Left renal pelvis (tissue), 4 donors: ENCODE measurements around the gene BAHD1. TPM values are rescaled to one million over a fixed set of nuclear protein-coding genes. Genes with fewer than 3 reads are reported as not detected.

Source experiments
- DNase-seq, 4 donors: peaks; one replicate each; pipeline ENCODE4 v3.0.0-alpha.2; 2013; ENCODE audit warnings: low read depth in 4 of 4, low spot score in 3 of 4
- polyA plus RNA-seq, 4 donors: library from polyadenylated mRNA; unstranded; fragments of 120-200 nt; gene quantifications; one replicate each; pipeline ENCODE4 v1.2.1, GENCODE V29; 2013; ENCODE audit not compliant: insufficient read length in 4 of 4

Gene BAHD1
- polyA plus RNA-seq, 4 donors, result 13.0 to 27.3 (median 21.4) TPM

DNA sequence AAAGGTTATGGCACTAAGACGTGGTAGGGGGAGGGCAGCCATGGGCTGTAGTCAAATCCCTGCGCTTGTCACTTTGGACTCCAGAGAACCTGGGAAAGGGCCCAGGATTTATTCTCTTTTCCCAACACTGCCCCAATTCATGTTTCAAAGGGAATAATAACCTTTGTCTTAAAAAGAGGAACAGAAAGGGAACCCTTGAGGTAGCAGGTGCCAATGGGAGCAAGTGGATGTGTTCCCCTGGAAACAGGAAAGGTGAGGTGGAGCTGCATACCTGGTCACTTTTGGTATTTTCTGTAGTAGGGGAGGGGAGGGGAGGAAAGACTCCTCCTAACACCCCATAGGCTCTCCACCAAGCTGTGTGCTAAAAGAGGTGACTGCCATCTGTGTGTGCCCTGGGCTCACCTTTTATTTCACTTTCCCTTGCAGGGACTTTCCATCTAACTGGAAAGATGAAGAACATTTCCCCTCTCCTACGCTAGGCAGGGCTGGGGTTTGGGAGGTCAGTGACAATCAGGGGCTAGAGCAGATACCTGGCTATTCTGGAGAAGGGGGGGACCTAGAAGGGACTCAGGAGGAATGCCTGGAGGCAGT is 23.9 kb downstream of the BAHD1 start:
- no peak for DNase-seq

- no peak for DNase-seq
These were observed 25.2 kb downstream of the BAHD1 start for GRCh38 chr15:40465939-40466338.

GRCh38 chr15:40466426-40467260 is 25.9 kb downstream of the BAHD1 start:
- DNase-seq, result no peak

DNA sequence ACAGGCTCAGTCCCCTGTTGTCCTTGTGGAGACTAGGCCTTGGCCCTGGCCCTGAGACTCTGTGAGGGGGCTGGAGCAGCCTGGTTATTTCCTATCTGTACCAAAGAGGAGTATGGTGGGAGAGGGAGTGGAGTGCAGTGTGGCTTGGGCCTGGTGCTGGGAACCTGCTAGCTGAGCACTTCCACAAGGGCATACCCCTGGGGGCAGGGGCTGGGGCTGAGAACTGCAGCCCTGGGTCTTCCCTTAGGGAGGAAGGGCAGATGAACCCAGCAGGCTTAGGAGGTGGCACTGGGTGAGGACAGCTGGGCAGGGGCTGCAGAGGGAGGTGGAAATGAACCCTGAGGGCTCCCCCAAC is 26.5 kb downstream of the BAHD1 start:
- no peak for DNase-seq

DNA sequence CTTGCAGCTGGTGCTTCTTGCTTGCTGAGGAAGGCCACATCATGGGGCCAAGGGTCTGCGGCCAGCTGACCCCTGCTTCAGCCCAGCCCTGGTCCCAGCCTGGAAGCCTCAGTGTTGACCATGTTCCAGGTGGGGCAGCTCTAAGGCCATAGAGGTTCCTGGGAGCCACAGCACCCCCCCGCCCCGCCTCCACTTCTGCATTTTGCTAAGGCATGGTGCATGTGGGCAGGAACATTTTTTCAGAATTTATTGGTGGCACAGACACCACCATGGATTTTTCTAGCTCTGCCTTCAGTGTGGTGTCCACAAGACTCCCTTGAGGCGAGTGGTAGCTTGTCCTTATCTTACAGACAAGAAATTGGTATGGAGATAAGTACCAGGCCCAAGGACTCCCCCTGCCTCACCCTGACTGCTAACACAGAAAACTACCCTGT is 28.2 kb downstream of the BAHD1 start:
- DNase-seq, result no peak

DNA sequence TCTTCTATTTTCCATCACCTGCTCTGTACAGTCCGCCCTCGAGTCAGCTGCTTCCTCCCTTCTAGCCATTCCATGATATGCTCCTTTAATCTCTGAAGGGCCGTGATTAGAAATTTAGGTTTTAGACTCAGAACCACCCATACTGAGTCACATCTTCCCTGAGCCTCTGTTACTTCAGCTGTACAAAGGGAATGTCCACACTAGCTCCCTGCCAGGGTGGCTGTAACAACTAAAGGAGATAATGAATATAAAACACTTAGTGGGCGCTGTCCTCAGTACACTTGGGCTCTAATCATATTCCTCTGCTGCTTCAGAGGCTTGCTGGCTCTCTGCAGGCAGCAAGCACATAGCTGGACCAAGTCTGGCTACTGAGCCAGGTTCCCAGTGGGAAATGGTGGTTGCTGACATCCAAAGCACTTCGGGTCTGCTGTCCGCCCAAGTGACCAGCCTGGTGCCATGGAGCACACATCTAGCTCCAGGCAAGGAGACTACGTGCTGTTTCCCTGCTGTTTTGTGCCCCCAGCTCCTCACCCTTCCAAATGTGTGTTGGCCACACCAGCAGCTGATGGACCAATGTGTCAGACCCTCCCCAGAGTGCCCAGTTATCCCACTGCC is 29.1 kb downstream of the BAHD1 start:
- no peak for DNase-seq

GRCh38 chr15:40470423-40471104 is 29.8 kb downstream of the BAHD1 start, which contains the start of gene CHST14:
CHST14 (plus strand) TSS chr15:40470984; CDS start chr15:40471214, 230 bp downstream.
- peak; percentile 50 to 69 (median 66) for DNase-seq

DNA sequence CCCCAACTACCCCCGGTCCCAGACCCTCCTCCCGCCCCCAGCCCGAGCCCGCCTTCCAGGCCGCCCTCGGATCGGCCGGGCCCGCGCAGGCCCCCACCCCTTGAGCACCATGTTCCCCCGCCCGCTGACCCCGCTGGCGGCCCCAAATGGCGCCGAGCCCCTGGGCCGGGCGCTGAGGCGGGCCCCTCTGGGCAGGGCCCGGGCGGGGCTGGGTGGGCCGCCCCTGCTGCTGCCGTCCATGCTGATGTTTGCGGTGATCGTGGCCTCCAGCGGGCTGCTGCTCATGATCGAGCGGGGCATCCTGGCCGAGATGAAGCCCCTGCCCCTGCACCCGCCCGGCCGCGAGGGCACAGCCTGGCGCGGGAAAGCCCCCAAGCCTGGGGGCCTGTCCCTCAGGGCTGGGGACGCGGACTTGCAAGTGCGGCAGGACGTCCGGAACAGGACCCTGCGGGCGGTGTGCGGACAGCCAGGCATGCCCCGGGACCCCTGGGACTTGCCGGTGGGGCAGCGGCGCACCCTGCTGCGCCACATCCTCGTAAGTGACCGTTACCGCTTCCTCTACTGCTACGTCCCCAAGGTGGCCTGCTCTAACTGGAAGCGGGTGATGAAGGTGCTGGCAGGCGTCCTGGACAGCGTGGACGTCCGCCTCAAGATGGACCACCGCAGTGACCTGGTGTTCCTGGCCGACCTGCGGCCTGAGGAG is 30.5 kb downstream of the BAHD1 start:
- DNase-seq, result peak in 2 of 4 donors; percentile 3 to 14

GRCh38 chr15:40471808-40472150 is 31.0 kb downstream of the BAHD1 start:
- DNase-seq, result peak in 3 of 4 donors; percentile 6 to 23 (median 12)

DNA sequence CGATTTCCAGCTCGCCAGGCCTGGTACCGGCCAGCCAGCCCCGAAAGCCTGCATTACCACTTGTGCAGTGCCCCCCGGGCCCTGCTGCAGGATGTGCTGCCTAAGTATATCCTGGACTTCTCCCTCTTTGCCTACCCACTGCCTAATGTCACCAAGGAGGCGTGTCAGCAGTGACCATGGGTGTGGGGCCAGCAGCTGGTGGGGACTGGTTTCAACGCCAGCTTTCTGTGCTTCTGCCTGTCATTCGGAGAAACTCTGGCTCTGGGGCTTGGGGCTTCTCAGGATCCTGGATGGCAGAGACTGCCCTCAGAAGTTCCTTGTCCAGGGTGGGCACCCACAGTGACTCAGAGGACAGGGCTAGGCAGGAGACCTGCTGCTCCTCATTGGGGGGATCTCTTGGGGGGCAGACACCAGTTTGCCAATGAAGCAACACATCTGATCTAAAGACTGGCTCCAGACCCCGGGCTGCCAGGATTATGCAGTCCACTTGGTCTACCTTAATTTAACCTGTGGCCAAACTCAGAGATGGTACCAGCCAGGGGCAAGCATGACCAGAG is 31.5 kb downstream of the BAHD1 start:
- DNase-seq, result peak in 1 of 4 donors; percentile 5

GRCh38 chr15:40474581-40474980 is 33.8 kb downstream of the BAHD1 start:
- DNase-seq, result no peak

DNA sequence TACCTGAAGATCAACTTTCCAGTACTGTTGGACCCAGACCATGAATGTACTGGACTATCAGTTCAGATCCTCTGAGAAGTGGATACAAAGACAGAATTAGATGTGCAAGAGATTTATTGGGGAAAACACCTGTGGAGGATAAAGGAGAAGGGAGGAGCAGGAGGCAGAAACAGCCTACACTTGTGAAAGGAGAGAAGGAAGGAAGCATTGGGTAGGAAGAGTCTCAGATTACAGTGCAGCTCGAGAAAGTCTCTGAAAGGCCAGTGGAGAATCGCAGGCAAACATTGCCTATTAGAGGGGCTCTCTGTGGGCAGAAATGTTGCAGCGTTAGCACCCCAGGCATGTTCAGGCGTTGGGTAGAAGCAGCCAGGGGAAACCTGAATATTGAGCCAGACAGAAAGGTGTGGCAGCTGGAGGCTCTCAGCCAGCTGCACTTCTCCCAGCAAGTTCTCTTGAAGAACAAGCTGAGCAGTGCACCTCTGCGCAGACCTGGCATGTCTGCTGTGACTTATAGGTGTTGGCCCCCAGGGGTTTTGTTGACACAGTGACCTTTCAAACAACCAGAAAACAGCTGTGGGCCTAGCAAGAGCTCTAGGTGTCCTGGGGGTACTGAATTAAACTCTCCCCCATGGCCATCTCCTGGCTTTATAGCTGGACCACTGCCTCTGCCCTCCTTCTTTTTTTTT is 37.0 kb downstream of the BAHD1 start:
- DNase-seq, result no peak

- DNase-seq, result no peak
These were observed 38.3 kb downstream of the BAHD1 start for GRCh38 chr15:40479024-40479423.

DNA sequence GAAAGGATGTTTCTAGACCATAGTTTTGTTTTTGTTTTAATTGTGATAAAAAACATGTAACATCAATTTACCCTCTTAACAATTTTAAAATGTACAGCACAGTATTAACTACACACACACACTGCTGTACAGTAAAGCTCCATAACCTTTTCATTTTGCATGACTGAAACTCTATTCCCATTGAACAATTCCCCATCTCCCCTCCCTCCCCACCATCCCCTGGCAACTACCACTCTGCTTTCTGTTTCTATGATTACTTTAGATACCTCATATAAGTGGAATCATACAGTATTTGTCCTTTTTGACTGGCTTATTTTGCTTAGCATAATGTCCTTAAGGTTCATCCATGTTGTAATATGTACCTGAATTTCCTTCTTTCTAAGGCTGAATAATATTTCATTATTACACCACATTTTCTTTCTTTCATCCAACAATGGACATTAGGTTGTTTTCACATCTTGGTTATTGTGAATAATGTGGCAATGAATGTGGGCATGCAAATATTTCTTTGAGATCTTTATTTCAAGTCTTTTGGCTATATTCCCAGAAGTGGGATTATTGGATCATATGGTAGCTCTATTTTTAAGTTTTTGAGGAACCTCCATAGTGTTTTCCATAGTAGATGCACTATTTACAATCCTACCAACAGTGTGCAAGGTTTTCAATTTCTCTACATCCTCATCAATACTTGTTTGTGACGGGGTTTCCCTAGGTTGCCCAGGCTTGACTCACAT is 40.8 kb downstream of the BAHD1 start:
- no peak for DNase-seq

- no peak for DNase-seq
These were observed 43.2 kb downstream of the BAHD1 start for GRCh38 chr15:40483919-40484318.

DNA sequence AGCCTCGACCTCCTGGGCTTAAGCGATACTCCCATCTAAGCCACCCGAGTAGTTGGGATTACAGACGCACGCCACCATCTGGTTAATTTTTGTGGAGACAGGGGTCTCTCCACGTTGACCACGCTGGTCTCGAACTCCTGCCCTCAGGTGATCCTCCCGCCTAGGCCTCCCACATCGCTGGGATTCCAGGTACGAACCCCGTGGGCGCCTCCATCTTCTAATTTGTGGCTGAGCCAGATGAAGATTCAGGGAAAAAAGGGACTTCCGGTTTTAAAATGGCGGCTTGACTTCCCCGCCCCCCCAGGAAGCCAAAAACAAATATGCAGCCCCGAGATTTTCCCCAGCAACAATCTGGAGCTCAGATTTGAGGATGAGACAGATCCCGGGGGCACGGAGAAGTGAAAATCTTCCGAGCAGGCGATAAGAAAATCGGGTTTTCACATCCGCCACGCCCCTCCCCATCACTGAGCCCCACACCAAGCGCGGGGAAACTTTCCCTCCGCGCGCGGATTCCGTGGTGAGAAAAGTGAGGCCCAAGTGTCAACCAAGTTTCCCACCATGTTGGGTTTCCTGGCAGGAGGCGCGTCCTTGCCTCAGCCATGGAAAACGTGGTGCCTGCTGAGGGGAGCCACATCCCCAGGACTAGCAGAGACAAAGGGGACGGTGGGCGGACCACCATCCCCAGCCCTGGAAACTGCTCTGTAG is 45.5 kb downstream of the BAHD1 start:
- DNase-seq, result no peak

DNA sequence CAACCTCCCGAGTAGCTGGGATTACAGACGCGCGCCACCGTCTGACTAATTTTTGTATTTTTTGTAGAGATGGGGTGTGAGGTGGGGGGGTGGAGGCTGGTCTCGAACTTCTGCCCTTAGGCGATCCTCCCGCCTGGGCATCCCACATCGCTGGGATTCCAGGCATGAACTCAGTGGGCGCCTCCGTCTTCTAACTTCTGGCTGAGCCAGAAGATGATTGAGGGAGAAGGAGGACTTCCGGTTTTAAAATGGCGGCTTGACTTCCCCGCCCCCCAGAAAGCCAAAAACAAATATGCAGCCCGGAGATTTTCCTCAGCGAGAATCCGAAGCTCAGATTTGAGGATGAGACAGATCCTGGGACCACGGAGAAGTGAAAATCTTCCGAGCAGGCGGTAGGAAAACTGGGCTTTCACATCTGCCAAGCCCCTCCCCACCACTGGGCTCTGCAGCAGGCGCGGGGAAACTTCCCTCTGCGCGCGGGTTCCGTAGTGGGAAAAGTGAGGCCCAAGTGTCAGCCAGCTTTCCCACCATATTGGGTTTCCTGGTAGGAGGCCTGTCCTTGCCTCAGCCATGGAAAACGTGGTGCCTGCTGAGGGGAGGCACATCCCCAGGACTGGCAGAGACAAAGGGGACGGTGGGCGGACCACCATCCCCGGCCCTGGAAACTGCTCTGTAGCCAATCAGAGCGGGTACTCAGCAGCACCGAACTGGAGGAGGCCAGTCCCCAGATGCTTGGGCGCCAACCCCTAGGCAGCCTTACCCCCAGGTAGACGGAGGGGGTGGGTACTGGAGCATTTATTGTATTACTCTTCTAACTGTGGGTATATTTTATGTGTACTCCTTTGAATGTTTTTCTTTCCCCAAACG is 47.3 kb downstream of the BAHD1 start:
- DNase-seq, result no peak
